ENCODE results near the gene NEDD9. TPM values are rescaled to one million over a fixed set of nuclear protein-coding genes. Genes with fewer than 3 reads are reported as not detected.

Gene NEDD9
- total and polyA plus RNA-seq, 2 experiments from 2014 or later, result 4.4 to 13.0 TPM

DNA sequence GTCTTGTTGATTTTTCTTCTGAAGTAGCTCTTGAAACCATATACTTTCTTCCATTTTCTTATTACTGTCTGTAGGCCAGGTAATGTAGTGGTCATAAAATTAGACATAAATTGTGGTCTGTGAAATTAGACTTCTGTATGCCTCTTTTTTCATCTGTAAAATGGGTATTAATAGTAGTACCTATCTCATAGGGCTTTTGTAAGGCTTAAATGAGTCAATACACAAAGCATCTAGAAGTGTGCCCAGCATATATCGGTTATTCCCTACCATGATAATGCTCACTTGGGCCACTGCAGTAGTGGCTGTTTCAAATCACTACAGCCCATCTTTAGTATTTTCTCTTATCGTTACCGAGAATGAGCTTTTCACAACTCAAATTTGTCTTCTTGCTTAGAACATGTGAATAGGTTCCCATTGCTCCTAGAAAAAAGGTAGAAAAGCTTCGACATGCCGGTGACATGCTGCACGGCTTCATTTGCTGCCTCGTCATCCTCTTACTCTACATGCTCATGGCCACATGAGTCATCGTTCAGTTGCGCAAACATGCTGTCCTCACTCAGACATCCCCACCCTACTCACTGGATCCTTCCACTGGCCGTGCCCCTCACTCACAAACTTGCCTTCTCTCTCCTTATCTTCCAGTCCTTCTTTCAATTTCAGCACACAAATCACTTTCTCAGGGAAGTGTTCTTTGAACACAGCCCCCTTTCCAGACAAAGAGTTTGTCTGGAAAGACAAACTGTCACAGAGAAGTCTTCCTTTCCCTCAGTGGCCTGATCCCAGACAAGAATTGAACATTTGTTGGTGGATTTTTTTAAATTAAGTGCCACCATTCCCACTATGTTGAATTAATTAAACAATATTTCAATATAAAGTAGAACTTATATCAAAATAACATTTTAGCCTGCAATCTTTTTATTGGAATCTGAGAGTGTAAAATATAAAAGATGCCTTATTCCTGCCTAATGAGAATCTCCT is 88.8 kb downstream of the NEDD9 start:
- Mint-ChIP-seq H3K27me3 (ENCODE audit: insufficient read depth, low read depth, poor library complexity) (peaks cover 5% of the 10 kb centered on the region), H3K36me3 (ENCODE audit: low read depth) (no peaks in the 10 kb centered on the region; the same call in 2 of the 3 replicates), H3K4me3 (no peak overlapping the region), H3K9me3 (no peaks in the 10 kb centered on the region), H3K27ac (no peak overlapping the region), H3K4me1 (peaks cover 27% of the 10 kb centered on the region)
- Histone ChIP-seq H3K27me3 (ENCODE audit: insufficient read depth) (no peaks in the 10 kb centered on the region), H3K79me2 (replicated peaks; ENCODE audit: insufficient read depth) (no peaks in the 10 kb centered on the region), H3K4me1 (ENCODE audit: insufficient read depth) (peaks cover 17% of the 10 kb centered on the region), H3K4me3 (no peak overlapping the region), H3F3A (replicated peaks; ENCODE audit: low read depth) (no peaks in the 10 kb centered on the region), H2AFZ (no peak overlapping the region), H4K20me1 (replicated peaks; ENCODE audit: insufficient read depth) (no peaks in the 10 kb centered on the region), H3K36me3 (ENCODE audit: insufficient read depth) (no peaks in the 10 kb centered on the region), H3K27ac (ENCODE audit: low read depth) (no peak overlapping the region), H3K9me2 (ENCODE audit: insufficient read depth) (no peaks in the 10 kb centered on the region; the same call in 1 of the 2 replicates), H3K4me2 (no peak overlapping the region)
- ATAC-seq (no peak), DNase-seq (ENCODE audit: low spot score) (no peak)
- TF ChIP-seq ZNF114 (CRISPR knock-in tag; IDR thresholded peaks at IDR 0.05), result no peak
- TF ChIP-seq EZH2phosphoT487 (IDR thresholded peaks at IDR 0.05; ENCODE audit: unreplicated experiment), result no peak
- TF ChIP-seq CREB1 (CRISPR knock-in tag; IDR thresholded peaks at IDR 0.05; ENCODE audit: low read depth), result no peak
- TF ChIP-seq ZNF331 (CRISPR knock-in tag; IDR thresholded peaks at IDR 0.05; ENCODE audit: low read depth), result no peak
- TF ChIP-seq EZH2 (IDR thresholded peaks at IDR 0.05; ENCODE audit: low read depth, unreplicated experiment), result no peak

DNA sequence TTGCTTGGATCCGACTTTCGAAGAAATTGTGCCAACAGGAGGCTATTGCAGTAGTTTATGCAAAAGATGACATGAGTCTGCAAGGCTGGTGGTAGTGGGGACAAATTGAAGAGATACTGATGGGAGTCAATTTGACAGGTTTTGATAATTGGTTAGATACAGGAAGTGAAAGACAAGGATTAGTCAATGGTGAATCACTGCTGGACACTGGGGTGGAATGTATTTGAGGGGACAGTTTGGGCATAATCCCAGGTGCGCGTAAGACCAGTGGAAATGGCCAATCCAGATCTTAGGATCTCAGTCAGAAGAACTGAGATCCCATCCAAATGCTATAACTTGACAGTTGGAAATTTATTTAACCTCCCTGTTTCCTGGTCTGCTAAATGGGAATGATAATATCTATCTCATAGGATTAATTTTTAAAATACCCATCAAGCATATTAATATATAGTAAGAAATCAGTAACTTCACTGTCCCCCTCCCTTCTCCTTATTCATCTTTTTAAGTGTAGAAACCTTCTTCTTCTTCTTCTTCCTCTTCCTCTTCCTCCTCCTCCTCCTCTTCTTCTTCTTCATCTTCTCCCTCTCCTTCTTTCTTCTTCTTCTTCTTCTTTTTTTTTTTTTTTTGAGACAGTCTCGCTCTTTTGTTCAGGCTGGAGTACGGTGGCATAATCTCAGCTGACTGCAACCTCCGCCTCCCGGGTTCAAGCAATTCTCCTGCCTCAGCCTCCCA is 90.0 kb downstream of the NEDD9 start:
- H3K27ac ChIP-seq (ENCODE audit: low read depth), result no peak overlapping the region
- no peaks in the 10 kb centered on the region for H3K79me2 ChIP-seq (replicated peaks; ENCODE audit: insufficient read depth)
- no peaks in the 10 kb centered on the region for H3K36me3 Mint-ChIP-seq (ENCODE audit: low read depth)
- no peaks in the 10 kb centered on the region; the same call in 1 of the 2 replicates for H3K9me2 ChIP-seq (ENCODE audit: insufficient read depth)
- H3K27me3 ChIP-seq (ENCODE audit: insufficient read depth), result no peaks in the 10 kb centered on the region
- H4K20me1 ChIP-seq (replicated peaks; ENCODE audit: insufficient read depth), result no peaks in the 10 kb centered on the region
- H3K4me1 Mint-ChIP-seq, result peaks cover 29% of the 10 kb centered on the region
- no peak overlapping the region for H3K4me3 ChIP-seq
- H3F3A ChIP-seq (replicated peaks; ENCODE audit: low read depth), result no peaks in the 10 kb centered on the region
- H3K27ac Mint-ChIP-seq, result no peak overlapping the region
- no peak overlapping the region for H2AFZ ChIP-seq
- H3K27me3 Mint-ChIP-seq (ENCODE audit: insufficient read depth, low read depth, poor library complexity), result peaks cover 5% of the 10 kb centered on the region
- no peak overlapping the region for H3K4me3 Mint-ChIP-seq
- no peaks in the 10 kb centered on the region for H3K36me3 ChIP-seq (ENCODE audit: insufficient read depth)
- ATAC-seq (no peak), DNase-seq (ENCODE audit: low spot score) (no peak)
- no peaks in the 10 kb centered on the region for H3K9me3 Mint-ChIP-seq
- peaks cover 17% of the 10 kb centered on the region for H3K4me1 ChIP-seq (ENCODE audit: insufficient read depth)
- no peak overlapping the region for H3K4me2 ChIP-seq
- TF ChIP-seq, protein P1, sequence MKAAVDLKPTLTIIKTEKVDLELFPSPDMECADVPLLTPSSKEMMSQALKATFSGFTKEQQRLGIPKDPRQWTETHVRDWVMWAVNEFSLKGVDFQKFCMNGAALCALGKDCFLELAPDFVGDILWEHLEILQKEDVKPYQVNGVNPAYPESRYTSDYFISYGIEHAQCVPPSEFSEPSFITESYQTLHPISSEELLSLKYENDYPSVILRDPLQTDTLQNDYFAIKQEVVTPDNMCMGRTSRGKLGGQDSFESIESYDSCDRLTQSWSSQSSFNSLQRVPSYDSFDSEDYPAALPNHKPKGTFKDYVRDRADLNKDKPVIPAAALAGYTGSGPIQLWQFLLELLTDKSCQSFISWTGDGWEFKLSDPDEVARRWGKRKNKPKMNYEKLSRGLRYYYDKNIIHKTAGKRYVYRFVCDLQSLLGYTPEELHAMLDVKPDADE (IDR thresholded peaks at IDR 0.05), result no peak
- TF ChIP-seq, protein P2, sequence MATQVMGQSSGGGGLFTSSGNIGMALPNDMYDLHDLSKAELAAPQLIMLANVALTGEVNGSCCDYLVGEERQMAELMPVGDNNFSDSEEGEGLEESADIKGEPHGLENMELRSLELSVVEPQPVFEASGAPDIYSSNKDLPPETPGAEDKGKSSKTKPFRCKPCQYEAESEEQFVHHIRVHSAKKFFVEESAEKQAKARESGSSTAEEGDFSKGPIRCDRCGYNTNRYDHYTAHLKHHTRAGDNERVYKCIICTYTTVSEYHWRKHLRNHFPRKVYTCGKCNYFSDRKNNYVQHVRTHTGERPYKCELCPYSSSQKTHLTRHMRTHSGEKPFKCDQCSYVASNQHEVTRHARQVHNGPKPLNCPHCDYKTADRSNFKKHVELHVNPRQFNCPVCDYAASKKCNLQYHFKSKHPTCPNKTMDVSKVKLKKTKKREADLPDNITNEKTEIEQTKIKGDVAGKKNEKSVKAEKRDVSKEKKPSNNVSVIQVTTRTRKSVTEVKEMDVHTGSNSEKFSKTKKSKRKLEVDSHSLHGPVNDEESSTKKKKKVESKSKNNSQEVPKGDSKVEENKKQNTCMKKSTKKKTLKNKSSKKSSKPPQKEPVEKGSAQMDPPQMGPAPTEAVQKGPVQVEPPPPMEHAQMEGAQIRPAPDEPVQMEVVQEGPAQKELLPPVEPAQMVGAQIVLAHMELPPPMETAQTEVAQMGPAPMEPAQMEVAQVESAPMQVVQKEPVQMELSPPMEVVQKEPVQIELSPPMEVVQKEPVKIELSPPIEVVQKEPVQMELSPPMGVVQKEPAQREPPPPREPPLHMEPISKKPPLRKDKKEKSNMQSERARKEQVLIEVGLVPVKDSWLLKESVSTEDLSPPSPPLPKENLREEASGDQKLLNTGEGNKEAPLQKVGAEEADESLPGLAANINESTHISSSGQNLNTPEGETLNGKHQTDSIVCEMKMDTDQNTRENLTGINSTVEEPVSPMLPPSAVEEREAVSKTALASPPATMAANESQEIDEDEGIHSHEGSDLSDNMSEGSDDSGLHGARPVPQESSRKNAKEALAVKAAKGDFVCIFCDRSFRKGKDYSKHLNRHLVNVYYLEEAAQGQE (IDR thresholded peaks at IDR 0.05; ENCODE audit: unreplicated experiment), result no peak
- no peak for TF ChIP-seq POLR2AphosphoS5 (IDR thresholded peaks at IDR 0.05; ENCODE audit: low read depth)
- TF ChIP-seq CREB1 (CRISPR knock-in tag; IDR thresholded peaks at IDR 0.05; ENCODE audit: low read depth), result no peak
- no peak for TF ChIP-seq ZNF114 (CRISPR knock-in tag; IDR thresholded peaks at IDR 0.05)
- TF ChIP-seq NANOG (IDR thresholded peaks at IDR 0.05; ENCODE audit: borderline replicate concordance), result no peak
- TF ChIP-seq EZH2phosphoT487 (IDR thresholded peaks at IDR 0.05; ENCODE audit: unreplicated experiment), result no peak
- TF ChIP-seq, protein P3, sequence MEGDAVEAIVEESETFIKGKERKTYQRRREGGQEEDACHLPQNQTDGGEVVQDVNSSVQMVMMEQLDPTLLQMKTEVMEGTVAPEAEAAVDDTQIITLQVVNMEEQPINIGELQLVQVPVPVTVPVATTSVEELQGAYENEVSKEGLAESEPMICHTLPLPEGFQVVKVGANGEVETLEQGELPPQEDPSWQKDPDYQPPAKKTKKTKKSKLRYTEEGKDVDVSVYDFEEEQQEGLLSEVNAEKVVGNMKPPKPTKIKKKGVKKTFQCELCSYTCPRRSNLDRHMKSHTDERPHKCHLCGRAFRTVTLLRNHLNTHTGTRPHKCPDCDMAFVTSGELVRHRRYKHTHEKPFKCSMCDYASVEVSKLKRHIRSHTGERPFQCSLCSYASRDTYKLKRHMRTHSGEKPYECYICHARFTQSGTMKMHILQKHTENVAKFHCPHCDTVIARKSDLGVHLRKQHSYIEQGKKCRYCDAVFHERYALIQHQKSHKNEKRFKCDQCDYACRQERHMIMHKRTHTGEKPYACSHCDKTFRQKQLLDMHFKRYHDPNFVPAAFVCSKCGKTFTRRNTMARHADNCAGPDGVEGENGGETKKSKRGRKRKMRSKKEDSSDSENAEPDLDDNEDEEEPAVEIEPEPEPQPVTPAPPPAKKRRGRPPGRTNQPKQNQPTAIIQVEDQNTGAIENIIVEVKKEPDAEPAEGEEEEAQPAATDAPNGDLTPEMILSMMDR (conservative IDR thresholded peaks at IDR 0.05; ENCODE audit: low read depth in 2 of 2), result no peak

Data from GM23338 (cell line).